Activated naive CD8-positive, alpha-beta T cell (primary cell): ENCODE measurements around the gene NALCN.

Source experiments
- H3K27ac Mint-ChIP-seq: one replicate; pipeline ENCODE4 v1.8.0; 2021; ENCODE audit warnings: mixed read lengths
- H3K27me3 Mint-ChIP-seq: one replicate; pipeline ENCODE4 v1.8.0; 2021; ENCODE audit warnings: mixed read lengths
- H3K36me3 Mint-ChIP-seq: one replicate; pipeline ENCODE4 v1.8.0; 2021; ENCODE audit warnings: mixed read lengths
- H3K4me1 Mint-ChIP-seq: one replicate; pipeline ENCODE4 v1.8.0; 2021; ENCODE audit warnings: low read depth, mixed read lengths
- H3K4me3 Mint-ChIP-seq: one replicate; pipeline ENCODE4 v1.8.0; 2021; ENCODE audit warnings: mild to moderate bottlenecking, mixed read lengths
- H3K9me3 Mint-ChIP-seq: one replicate; pipeline ENCODE4 v1.8.0; 2021; ENCODE audit warnings: low read depth, mixed read lengths

The NALCN gene

DNA sequence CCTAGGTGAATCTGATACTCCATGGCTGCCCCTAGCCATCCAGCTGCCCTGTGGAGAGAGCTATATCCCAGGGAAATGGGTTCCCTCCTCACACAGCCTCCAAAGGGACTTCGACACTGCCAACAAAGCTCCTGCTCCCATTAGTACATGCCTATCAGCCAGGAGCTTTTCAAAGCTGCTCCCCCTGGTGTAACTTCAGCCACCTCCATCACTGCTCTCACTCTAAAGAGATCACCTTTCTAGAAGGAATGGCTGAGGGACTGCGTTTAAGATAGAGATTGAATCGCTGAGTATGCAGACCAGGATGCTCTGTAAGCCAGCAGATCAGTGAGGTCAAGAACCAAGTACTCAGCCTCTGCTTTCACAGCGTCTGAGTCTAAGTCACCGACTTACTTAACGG lies 213.7 kb downstream of the NALCN start:
- no peaks in the 10 kb centered on the region for H3K36me3 Mint-ChIP-seq
- H3K27me3 Mint-ChIP-seq = peaks cover 8% of the 10 kb centered on the region
- no peaks in the 10 kb centered on the region for H3K4me1 Mint-ChIP-seq
- no peak overlapping the region for H3K27ac Mint-ChIP-seq
- H3K9me3 Mint-ChIP-seq = no peaks in the 10 kb centered on the region
- no peak overlapping the region for H3K4me3 Mint-ChIP-seq

DNA sequence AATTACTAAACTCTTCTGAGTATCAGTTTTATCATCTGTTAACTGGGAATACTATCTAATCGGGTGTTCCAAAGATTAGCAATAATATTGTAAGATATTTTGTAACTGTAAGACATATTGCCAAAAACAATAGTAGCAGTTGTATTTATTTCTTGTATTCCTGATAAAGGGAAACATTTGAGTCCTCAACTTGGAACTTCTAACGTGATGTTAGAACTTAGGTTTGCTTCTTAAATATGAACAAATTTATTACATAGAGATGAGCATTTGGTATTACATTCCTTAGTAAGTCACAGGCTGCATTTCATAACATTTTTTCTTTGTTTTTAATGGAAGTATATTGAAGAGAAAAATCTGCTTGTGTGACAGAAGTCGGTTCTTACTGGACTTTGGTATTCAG lies 225.3 kb downstream of the NALCN start:
- Mint-ChIP-seq H3K4me1 (no peaks in the 10 kb centered on the region), H3K27me3 (peaks cover 8% of the 10 kb centered on the region), H3K9me3 (no peaks in the 10 kb centered on the region), H3K27ac (no peak overlapping the region), H3K36me3 (no peaks in the 10 kb centered on the region), H3K4me3 (no peak overlapping the region)

DNA sequence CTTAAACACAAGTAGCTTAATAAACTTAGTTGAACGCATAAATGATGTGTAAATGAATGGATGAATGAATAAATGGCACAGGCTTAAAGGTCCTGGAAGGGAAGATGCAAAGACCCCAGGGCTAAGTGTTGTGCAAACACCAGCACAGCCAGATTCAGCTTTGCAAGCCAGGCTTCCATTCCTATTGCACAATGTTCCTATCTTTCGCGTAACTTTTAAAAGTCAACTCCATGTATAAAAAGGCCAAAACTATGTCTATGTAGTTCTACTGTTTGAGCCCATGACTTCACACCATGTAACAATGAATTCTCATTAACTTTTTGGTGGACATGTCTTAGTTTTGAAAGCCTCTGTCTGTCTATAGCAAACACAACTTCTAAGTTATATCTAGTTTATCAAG lies 226.0 kb downstream of the NALCN start:
- H3K4me3 Mint-ChIP-seq = no peak overlapping the region
- H3K27ac Mint-ChIP-seq = no peak overlapping the region
- H3K4me1 Mint-ChIP-seq = no peaks in the 10 kb centered on the region
- H3K27me3 Mint-ChIP-seq = peaks cover 5% of the 10 kb centered on the region
- no peaks in the 10 kb centered on the region for H3K36me3 Mint-ChIP-seq
- H3K9me3 Mint-ChIP-seq = no peaks in the 10 kb centered on the region

DNA sequence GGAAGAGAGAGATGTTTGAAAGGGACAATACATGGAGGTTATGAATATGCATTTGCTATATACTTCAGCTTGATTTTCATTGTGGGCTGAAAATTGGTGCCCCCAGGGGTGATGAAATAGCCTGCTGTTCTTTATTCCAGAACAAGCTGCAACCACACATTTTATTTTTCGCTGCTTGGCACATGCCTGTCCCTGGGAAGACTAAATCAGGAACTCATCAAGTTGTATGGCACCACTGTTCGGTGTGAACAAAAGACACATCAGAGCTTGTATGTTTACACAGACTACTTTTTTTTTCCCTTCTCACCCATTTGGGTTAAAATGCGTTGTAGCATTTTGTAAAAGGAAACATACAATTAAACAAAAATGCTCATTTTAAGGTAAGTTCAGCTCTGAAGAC lies 230.7 kb downstream of the NALCN start:
- Mint-ChIP-seq H3K9me3 (no peaks in the 10 kb centered on the region), H3K36me3 (no peaks in the 10 kb centered on the region), H3K4me3 (no peak overlapping the region), H3K27me3 (peaks cover 7% of the 10 kb centered on the region), H3K27ac (no peak overlapping the region), H3K4me1 (no peaks in the 10 kb centered on the region)

DNA sequence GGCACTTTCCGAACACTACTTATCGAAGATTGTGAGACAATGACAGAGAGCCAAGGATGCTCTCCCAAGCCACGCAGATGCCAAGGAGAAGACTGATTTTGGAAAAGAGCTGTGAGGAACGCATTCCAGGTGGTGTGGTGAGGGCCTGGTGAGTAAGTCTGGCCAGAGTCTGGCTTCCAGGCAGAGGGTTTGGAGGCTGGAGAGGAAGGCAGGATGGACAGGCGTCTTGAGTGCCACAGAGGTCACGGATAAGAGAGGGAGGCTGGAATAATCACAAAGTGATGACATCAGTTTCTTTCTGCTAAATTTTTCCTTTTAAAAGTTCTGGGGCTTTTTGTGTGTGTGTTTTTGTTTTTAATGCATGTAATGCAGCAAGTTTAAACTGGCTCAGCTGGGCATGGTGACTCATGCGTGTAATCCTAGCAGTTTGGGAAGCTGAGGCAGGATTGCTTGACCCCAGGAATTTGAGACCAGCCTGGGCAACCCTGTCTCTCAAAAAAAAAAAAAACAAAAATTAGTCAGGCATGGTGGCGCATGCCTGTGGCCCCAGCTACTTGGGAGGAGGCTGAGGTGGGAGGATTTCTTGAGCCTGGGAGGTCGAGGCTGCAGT lies 235.1 kb downstream of the NALCN start:
- Mint-ChIP-seq H3K27me3 (peaks cover 4% of the 10 kb centered on the region), H3K9me3 (no peaks in the 10 kb centered on the region), H3K27ac (no peak overlapping the region), H3K36me3 (no peaks in the 10 kb centered on the region), H3K4me3 (no peak overlapping the region), H3K4me1 (no peaks in the 10 kb centered on the region)

DNA sequence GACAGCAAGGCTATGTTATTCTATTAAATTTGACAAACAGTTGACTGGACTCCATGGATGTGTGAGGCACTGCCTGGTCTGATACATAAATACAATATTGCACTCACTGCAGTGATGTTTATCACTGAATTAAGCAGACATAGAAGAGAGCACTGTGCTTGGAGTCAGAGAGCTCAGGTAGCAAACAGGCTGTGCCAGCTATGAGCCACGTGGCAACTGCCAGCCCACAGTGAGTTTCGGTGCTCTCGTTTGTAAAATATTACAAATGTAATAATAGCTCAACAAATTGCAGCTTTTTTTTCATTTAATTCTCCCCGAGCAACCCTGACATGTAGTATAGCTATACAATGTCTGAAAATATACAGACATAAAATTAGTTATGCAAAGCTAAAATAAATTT lies 237.3 kb downstream of the NALCN start:
- H3K27me3 Mint-ChIP-seq = peaks cover 4% of the 10 kb centered on the region
- no peaks in the 10 kb centered on the region for H3K36me3 Mint-ChIP-seq
- H3K9me3 Mint-ChIP-seq = no peaks in the 10 kb centered on the region
- no peak overlapping the region for H3K4me3 Mint-ChIP-seq
- H3K4me1 Mint-ChIP-seq = no peaks in the 10 kb centered on the region
- H3K27ac Mint-ChIP-seq = no peak overlapping the region

DNA sequence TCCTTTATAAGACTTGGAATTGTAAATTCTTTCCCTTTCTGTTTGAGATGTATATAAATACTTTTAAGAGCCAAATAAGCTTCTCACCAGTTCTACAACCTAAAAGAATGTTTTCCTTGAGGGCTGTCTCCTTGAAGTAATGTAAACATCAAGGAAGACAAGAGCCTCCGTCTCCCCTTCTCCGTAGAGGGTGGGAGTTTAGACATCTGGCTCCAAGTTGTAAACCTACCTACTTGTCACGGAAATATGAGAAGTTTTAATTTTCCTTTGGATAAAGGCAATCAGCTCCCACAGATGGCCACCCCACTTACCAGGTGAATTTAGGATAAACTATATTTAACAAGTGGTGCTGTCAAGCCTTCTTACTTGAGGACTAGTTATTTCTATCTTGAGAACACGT lies 237.9 kb downstream of the NALCN start:
- no peaks in the 10 kb centered on the region for H3K9me3 Mint-ChIP-seq
- H3K36me3 Mint-ChIP-seq = no peaks in the 10 kb centered on the region
- H3K27ac Mint-ChIP-seq = no peak overlapping the region
- H3K4me3 Mint-ChIP-seq = no peak overlapping the region
- no peaks in the 10 kb centered on the region for H3K4me1 Mint-ChIP-seq
- peaks cover 4% of the 10 kb centered on the region for H3K27me3 Mint-ChIP-seq

DNA sequence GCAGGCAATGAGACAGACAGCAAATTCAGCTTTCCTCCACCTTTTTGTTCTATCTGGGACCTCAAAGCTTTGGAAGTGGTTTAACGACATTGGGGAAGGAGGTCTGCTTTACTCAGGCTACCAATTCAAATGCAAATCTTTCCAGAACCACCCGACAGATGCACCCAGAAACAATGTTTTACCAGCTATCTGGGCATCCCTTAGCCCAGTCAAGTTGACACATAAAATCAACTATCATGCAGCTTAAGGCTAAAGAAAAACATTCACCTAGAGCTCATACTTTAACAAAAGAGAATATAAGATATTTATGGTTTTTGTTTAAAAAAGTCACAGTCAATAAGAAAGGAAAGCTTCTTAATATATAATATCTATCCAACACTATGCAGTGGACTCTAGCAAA lies 246.0 kb downstream of the NALCN start:
- no peak overlapping the region for H3K4me3 Mint-ChIP-seq
- H3K4me1 Mint-ChIP-seq = no peaks in the 10 kb centered on the region
- H3K36me3 Mint-ChIP-seq = no peaks in the 10 kb centered on the region
- H3K9me3 Mint-ChIP-seq = no peaks in the 10 kb centered on the region
- peaks cover 7% of the 10 kb centered on the region for H3K27me3 Mint-ChIP-seq
- no peak overlapping the region for H3K27ac Mint-ChIP-seq

DNA sequence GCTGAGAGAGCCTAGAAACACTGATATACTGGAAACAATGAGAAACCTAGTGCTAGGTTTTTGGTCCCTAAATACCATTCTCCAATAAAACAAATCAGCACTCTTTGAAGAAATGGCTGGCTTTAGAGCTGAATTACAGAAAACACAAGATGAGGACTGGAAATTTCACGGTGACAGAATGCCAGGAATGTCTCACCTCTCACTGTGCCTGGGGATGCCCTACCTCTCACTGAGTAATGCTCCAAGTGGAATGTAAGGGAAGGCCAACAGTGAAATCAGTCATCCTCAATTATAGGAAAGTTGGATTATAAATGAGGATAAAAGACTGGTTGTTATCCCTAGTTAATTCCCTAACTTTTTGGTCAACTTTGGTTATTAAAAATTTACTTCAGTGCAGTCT lies 259.0 kb downstream of the NALCN start:
- H3K36me3 Mint-ChIP-seq = no peaks in the 10 kb centered on the region
- no peaks in the 10 kb centered on the region for H3K9me3 Mint-ChIP-seq
- H3K27me3 Mint-ChIP-seq = peaks cover 13% of the 10 kb centered on the region
- no peaks in the 10 kb centered on the region for H3K4me1 Mint-ChIP-seq
- no peak overlapping the region for H3K4me3 Mint-ChIP-seq
- no peak overlapping the region for H3K27ac Mint-ChIP-seq

DNA sequence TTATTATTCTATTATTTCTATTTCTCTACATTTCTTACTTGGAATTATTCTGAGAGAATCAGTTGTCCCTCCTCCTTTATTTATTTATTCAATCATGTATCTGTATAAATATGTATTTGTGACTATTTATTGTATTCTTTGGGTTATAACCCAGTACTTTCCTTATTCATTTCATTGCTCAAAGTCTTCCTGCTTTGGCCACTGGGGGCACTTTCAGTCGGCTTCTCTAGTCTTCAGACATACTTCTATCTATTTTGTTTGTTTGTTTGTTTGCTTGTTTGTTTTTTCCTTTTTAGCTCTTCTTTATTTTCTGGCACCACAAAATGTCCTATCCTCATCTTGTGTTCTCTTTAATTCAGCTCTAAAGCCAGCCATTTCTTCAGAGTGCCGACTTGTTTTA lies 260.4 kb downstream of the NALCN start:
- Mint-ChIP-seq H3K4me1 (no peaks in the 10 kb centered on the region), H3K4me3 (no peak overlapping the region), H3K9me3 (no peaks in the 10 kb centered on the region), H3K27ac (no peak overlapping the region), H3K36me3 (no peaks in the 10 kb centered on the region), H3K27me3 (peaks cover 15% of the 10 kb centered on the region)

DNA sequence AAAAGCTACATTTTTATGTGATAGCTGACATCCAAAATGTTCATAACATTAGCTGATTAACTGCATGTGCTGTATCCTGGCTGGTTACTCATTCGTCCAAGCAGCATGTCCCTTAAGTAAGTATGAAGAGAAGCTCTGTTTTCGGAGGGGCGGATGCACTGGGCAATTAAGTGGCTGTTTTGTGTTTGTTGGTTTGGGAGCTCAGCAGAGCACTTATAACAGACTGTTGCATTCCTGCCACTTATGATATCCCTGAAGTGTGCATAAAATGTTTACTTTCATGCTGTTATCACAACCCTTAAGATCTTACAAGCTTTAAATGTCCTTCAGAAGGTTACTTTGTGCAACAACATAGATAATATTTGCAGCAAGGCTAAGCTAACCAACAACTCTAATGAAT lies 264.1 kb downstream of the NALCN start:
- H3K27me3 Mint-ChIP-seq = peaks cover 16% of the 10 kb centered on the region
- H3K4me3 Mint-ChIP-seq = no peak overlapping the region
- no peak overlapping the region for H3K27ac Mint-ChIP-seq
- H3K4me1 Mint-ChIP-seq = no peaks in the 10 kb centered on the region
- no peaks in the 10 kb centered on the region for H3K36me3 Mint-ChIP-seq
- H3K9me3 Mint-ChIP-seq = no peaks in the 10 kb centered on the region

DNA sequence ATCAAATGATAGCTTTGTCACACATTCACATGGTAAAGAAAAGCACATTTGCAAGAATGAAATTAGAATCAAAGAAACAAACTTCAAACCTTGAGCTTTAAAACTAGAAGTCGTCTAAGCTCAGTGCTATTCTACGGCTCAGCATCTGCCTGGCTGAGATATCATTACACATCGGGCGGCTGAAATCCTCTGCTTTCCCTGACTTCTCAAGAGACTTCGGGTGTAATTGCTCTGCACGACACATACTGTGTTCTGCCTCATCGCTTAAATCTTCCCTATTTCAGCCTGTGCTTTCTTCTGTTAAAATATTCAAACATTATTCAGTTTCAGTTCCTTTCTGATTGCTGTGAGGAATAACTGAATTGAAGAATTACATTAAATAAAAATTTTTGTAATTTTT lies 265.3 kb downstream of the NALCN start:
- Mint-ChIP-seq H3K27ac (no peak overlapping the region), H3K27me3 (peaks cover 14% of the 10 kb centered on the region), H3K9me3 (no peaks in the 10 kb centered on the region), H3K36me3 (no peaks in the 10 kb centered on the region), H3K4me1 (no peaks in the 10 kb centered on the region), H3K4me3 (no peak overlapping the region)

DNA sequence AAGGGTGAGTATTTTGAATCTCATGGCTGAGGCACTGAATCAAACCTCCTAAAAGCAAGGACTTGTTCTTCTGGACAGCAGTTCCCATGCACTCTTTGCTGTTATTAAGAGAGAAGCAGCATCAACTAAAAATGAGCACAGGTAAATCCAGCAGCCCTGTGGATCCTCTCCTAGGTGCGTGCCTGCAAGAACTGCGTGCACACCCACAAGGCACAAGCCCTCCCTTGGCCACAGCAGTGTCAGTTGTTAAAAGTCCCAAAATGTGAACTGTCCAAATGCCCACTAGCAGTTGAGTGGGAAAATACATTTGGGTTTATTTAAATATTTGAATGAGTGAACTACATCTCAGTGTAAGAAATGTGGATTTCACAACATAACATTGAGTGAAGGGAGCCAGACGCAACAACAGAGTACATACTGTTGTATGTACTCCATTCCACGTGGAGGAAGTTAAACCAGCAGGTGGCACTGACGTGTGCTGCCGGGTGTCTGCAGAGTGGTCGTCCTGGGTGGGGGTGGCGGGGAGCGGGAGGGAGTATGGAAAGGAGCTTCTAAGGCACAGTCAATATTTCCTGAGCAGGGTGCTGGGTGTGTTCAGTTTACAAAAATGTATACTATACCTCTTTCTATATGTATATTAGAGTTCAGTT lies 266.4 kb downstream of the NALCN start:
- Mint-ChIP-seq H3K27ac (no peak overlapping the region), H3K36me3 (no peaks in the 10 kb centered on the region), H3K4me3 (no peak overlapping the region), H3K4me1 (no peaks in the 10 kb centered on the region), H3K9me3 (no peaks in the 10 kb centered on the region), H3K27me3 (peaks cover 14% of the 10 kb centered on the region)

DNA sequence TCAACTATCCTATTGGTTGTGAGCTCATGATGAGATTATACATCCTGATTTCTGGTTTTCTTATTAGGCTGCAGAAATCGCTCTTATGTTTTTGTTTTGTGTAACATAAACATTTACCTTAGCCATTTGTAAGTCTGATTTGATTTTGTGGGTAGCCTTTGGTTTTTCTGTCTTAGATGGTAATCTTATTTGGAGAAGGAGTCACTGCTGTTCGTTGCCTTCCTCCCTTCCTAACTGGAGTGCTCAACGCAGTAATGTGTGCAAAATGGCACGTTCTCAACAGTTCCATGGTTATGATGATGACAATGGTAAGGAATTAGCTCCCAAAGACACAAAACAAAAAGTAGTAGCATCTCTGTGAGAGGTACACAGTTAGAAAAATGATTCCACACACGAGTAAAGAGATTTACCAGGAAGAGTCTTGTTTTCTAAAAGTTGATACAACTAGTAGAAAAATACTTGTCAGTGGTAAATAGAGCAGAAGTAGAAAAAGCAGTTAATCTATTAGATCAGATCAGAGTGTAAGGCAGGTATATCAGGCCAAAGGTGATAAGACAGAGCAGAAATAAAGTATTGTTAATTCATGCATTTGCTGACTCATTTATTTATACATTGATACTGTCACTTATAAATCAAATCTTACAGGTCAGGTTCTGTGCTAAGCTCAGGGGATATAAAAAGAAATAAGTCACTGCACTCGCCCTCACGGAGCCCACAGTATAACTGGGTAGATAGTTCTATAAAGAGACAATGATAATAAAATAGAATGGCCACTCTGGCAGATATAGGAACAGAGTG lies 270.0 kb downstream of the NALCN start:
- Mint-ChIP-seq H3K9me3 (no peaks in the 10 kb centered on the region), H3K4me1 (no peaks in the 10 kb centered on the region)

DNA sequence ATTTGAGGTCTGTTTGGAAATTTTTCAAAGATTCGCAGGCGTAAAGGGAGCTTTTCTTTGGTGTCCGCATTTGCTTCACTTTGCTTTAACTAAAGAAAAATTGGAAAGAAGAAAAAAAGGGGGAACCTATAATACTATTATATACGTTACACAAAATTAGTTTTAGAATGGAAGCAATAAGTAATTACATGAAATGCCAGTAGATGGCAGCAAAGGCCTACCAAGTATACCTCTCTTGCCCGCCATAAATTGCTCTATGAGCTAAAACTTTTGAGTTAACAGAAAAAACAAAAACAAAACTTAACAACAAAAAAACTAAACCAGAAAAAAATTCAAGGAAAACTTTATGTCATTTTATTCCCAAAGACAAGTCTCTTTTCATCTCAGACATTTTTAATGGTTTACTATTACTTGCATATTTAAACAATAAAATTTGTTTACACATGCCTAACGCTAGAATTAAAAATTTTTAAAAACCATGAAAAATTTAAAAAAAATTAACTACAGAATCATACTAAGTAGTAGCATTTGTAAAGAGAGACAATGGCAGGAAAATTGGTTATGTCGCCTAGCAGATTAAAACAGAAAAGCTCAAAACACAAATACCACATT lies 271.4 kb downstream of the NALCN start:
- no peak overlapping the region for H3K4me3 Mint-ChIP-seq
- peaks cover 12% of the 10 kb centered on the region for H3K27me3 Mint-ChIP-seq
- H3K36me3 Mint-ChIP-seq = no peaks in the 10 kb centered on the region
- H3K9me3 Mint-ChIP-seq = no peaks in the 10 kb centered on the region
- H3K4me1 Mint-ChIP-seq = no peaks in the 10 kb centered on the region
- H3K27ac Mint-ChIP-seq = no peak overlapping the region

More for the DNA sequence above, 270.0 kb downstream of the NALCN start:
- no peak overlapping the region for H3K4me3 Mint-ChIP-seq
- H3K27me3 Mint-ChIP-seq = peaks cover 11% of the 10 kb centered on the region
- no peaks in the 10 kb centered on the region for H3K36me3 Mint-ChIP-seq
- H3K27ac Mint-ChIP-seq = no peak overlapping the region
